Activated CD4-positive, alpha-beta T cell treated with anti-CD3 and anti-CD28 coated beads, Interleukin-2, amount 50 U/mL, for 48 hours (primary cell): ENCODE measurements around the gene CLRN3.

Experiments used
- DNase-seq, 2 experiments: peaks; one replicate each; pipeline ENCODE4 v3.0.0-alpha.2; 2020

CLRN3 gene

GRCh38 chr10:127834791-127835190 lies 58.0 kb downstream of the CLRN3 start:
- DNase-seq: no peak

GRCh38 chr10:127834221-127834620 lies 58.5 kb downstream of the CLRN3 start:
- DNase-seq: no peak

- no peak for DNase-seq
Measured at GRCh38 chr10:127833804-127834203, 58.9 kb downstream of the CLRN3 start.

GRCh38 chr10:127832501-127832900 lies 60.2 kb downstream of the CLRN3 start:
- no peak for DNase-seq

- no peak for DNase-seq
Measured at GRCh38 chr10:127830414-127830813, 62.3 kb downstream of the CLRN3 start.
